ENCODE data around the gene CDK8. TPM values are rescaled to one million over a fixed set of nuclear protein-coding genes. Genes with fewer than 3 reads are reported as not detected.
A peak's percentile ranks its signal among the peaks of the same experiment; 100 is the strongest.

The CDK8 gene
- polyA plus RNA-seq, 3 donors: 3.0 to 10.9 (median 3.3) TPM

GRCh38 chr13:26378116-26378515, 124.2 kb downstream of the CDK8 start:
- WGBS (ENCODE audit: insufficient coverage): 100% methylated on average over 2 of the region's 3 CpGs
- Mint-ChIP-seq H3K4me3 (no peak overlapping the region), H3K27ac (peak overlapping the region in 1 of 7 donors; percentile 27), H3K9me3 (no peaks in the 10 kb centered on the region), H3K27me3 (ENCODE audit: low read depth in 3 of 3) (peaks cover 0 to 2% (median 0%) of the 10 kb centered on the region in 3 donors), H3K4me1 (peaks cover 1% of the 10 kb centered on the region), H3K36me3 (peaks cover 0 to 5% of the 10 kb centered on the region in 2 donors)
- no peak overlapping the region for H3K4me2 ChIP-seq (replicated peaks; ENCODE audit: extremely low read depth, low read length, poor library complexity, severe bottlenecking)
- H2AFZ ChIP-seq (ENCODE audit: insufficient read depth, low read depth, low read length, poor library complexity, severe bottlenecking): no peak overlapping the region
- intact Hi-C loops (cut with micrococcal nuclease): no loop called here
- no peaks in the 10 kb centered on the region for H4K20me1 ChIP-seq (ENCODE audit: insufficient read depth, low read length)
- H3K9me3 ChIP-seq (replicated peaks in 1 of 2; ENCODE audit: control insufficient read depth in 1 of 2, insufficient read depth in 1 of 2, low read length in 2 of 2): no peaks in the 10 kb centered on the region
- H3K36me3 ChIP-seq (replicated peaks in 1 of 2; ENCODE audit: control insufficient read depth in 1 of 2, insufficient read depth in 2 of 2, low read length in 2 of 2): no peaks in the 10 kb centered on the region
- H3K27me3 ChIP-seq (ENCODE audit: control insufficient read depth in 2 of 2, insufficient read depth in 2 of 2, low read length in 2 of 2): no peaks in the 10 kb centered on the region
- DNase-seq: no peak
- no peak overlapping the region for H3K4me3 ChIP-seq (replicated peaks in 1 of 3; ENCODE audit: low read depth in 2 of 3, low read length in 3 of 3)
- no peak overlapping the region for H3K9ac ChIP-seq (ENCODE audit: insufficient read depth, low read length, poor library complexity, severe bottlenecking)
- no peak for TF ChIP-seq CTCF (IDR thresholded peaks at IDR 0.05)
- H3K79me2 ChIP-seq (ENCODE audit: insufficient read depth, low read length): no peaks in the 10 kb centered on the region
- no peaks in the 10 kb centered on the region for H3K4me1 ChIP-seq (ENCODE audit: control insufficient read depth in 1 of 2, insufficient read depth in 2 of 2, low read length in 2 of 2)
- no peak overlapping the region for H3K27ac ChIP-seq (ENCODE audit: low read depth in 1 of 2, low read length in 2 of 2)

DNA sequence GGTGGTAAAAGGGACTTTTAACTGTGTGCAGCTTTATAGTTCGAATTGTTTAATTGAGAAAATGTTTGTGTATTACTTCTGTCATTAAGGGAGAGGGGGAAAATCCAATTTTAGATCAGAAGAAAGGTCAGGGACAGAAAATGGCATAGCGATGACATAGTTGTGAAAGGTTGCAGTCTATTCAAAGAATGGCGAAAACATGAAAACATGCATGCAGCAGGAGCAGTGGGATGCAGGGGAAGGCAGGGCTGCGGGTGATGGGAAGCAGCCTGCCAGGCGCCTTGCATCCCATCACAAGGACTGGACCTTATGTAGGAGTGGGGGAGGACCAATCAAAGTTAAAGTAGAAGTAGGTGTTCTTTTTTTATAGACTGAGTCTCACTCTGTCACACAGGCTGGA, 125.9 kb downstream of the CDK8 start:
- Histone ChIP-seq H3K36me3 (replicated peaks in 1 of 2; ENCODE audit: control insufficient read depth in 1 of 2, insufficient read depth in 2 of 2, low read length in 2 of 2) (peaks cover 0 to 3% of the 10 kb centered on the region in 2 donors), H3K9me3 (replicated peaks in 1 of 2; ENCODE audit: control insufficient read depth in 1 of 2, insufficient read depth in 1 of 2, low read length in 2 of 2) (no peaks in the 10 kb centered on the region), H3K4me3 (replicated peaks in 1 of 3; ENCODE audit: low read depth in 2 of 3, low read length in 3 of 3) (no peak overlapping the region), H3K4me1 (ENCODE audit: control insufficient read depth in 1 of 2, insufficient read depth in 2 of 2, low read length in 2 of 2) (no peaks in the 10 kb centered on the region), H3K9ac (ENCODE audit: insufficient read depth, low read length, poor library complexity, severe bottlenecking) (no peak overlapping the region), H3K4me2 (replicated peaks; ENCODE audit: extremely low read depth, low read length, poor library complexity, severe bottlenecking) (no peak overlapping the region), H2AFZ (ENCODE audit: insufficient read depth, low read depth, low read length, poor library complexity, severe bottlenecking) (no peak overlapping the region), H3K27ac (ENCODE audit: low read depth in 1 of 2, low read length in 2 of 2) (no peak overlapping the region), H4K20me1 (ENCODE audit: insufficient read depth, low read length) (no peaks in the 10 kb centered on the region), H3K27me3 (ENCODE audit: control insufficient read depth in 2 of 2, insufficient read depth in 2 of 2, low read length in 2 of 2) (no peaks in the 10 kb centered on the region), H3K79me2 (ENCODE audit: insufficient read depth, low read length) (no peaks in the 10 kb centered on the region)
- intact Hi-C loops (cut with micrococcal nuclease): no loop called here
- H3K27ac Mint-ChIP-seq: peak overlapping the region in 1 of 7 donors; percentile 22
- no peak for TF ChIP-seq CTCF (IDR thresholded peaks at IDR 0.05)
- WGBS (ENCODE audit: insufficient coverage): 100% methylated on average over 3 of the region's 5 CpGs
- H3K4me1 Mint-ChIP-seq: peaks cover 1% of the 10 kb centered on the region
- H3K9me3 Mint-ChIP-seq: no peaks in the 10 kb centered on the region
- no peak overlapping the region for H3K4me3 Mint-ChIP-seq
- H3K36me3 Mint-ChIP-seq: peaks cover 0 to 5% of the 10 kb centered on the region in 2 donors
- no peaks in the 10 kb centered on the region for H3K27me3 Mint-ChIP-seq (ENCODE audit: low read depth in 3 of 3)
- no peak for DNase-seq
